ENCODE results near the gene TJP1. TPM values are rescaled to one million over a fixed set of nuclear protein-coding genes. Genes with fewer than 3 reads are reported as not detected.
"Not testable (repeated sequence)": the region's sequence is repeated elsewhere in the genome, so short reads cannot be mapped to it uniquely, and the experiment has no call there.

TJP1 gene
- polyA plus RNA-seq, 1 experiment, result 42.5 TPM

GRCh38 chr15:29734917-29735572 lies 87.2 kb downstream of the TJP1 start:
- DNase-seq (ENCODE audit: low read depth), result no peak
- ChIA-PET POLR2A (no interaction called here), CTCF (interaction anchor here (0.7 kb wide), 1 partner anchor 296 kb away, joined by 3 read pairs; no protein-coding TSS in a partner anchor)
- Histone ChIP-seq H3K27me3 (ENCODE audit: control insufficient read depth, insufficient read depth, low read length) (no peaks in the 10 kb centered on the region), H3K36me3 (ENCODE audit: control insufficient read depth, insufficient read depth, low read length) (peaks cover 4% of the 10 kb centered on the region; the same call in 1 of the 2 replicates), H3K4me3 (ENCODE audit: low read depth, low read length) (no peak overlapping the region)
- no peak for TF ChIP-seq CTCF (IDR thresholded peaks at IDR 0.05; ENCODE audit: insufficient read depth, low read depth, low read length)

- CTCF ChIA-PET, result no interaction called here
- H3K27me3 ChIP-seq (ENCODE audit: control insufficient read depth, insufficient read depth, low read length), result no peaks in the 10 kb centered on the region
- POLR2A ChIA-PET, result no interaction called here
- H3K4me3 ChIP-seq (ENCODE audit: low read depth, low read length), result no peak overlapping the region
- TF ChIP-seq CTCF (IDR thresholded peaks at IDR 0.05; ENCODE audit: insufficient read depth, low read depth, low read length), result no peak
- H3K36me3 ChIP-seq (ENCODE audit: control insufficient read depth, insufficient read depth, low read length), result no peaks in the 10 kb centered on the region; the same call in 1 of the 2 replicates
- DNase-seq (ENCODE audit: low read depth), result no peak
These were observed 90.4 kb downstream of the TJP1 start for GRCh38 chr15:29731865-29732264.

- H3K27me3 ChIP-seq (ENCODE audit: control insufficient read depth, insufficient read depth, low read length); CTCF ChIA-PET; H3K4me3 ChIP-seq (ENCODE audit: low read depth, low read length); DNase-seq (ENCODE audit: low read depth); POLR2A ChIA-PET; H3K36me3 ChIP-seq (ENCODE audit: control insufficient read depth, insufficient read depth, low read length): not testable (repeated sequence)
These were observed 91.8 kb downstream of the TJP1 start for GRCh38 chr15:29730471-29730870.

GRCh38 chr15:29728418-29728817 lies 93.8 kb downstream of the TJP1 start:
- ChIA-PET CTCF (interaction anchor here (1.4 kb wide), 1 partner anchor 18 kb away, joined by 3 read pairs; no protein-coding TSS in a partner anchor), POLR2A (no interaction called here)
- H3K27me3 ChIP-seq (ENCODE audit: control insufficient read depth, insufficient read depth, low read length), result no peaks in the 10 kb centered on the region
- H3K36me3 ChIP-seq (ENCODE audit: control insufficient read depth, insufficient read depth, low read length), result peaks cover 5% of the 10 kb centered on the region
- DNase-seq (ENCODE audit: low read depth), result no peak
- TF ChIP-seq CTCF (IDR thresholded peaks at IDR 0.05; ENCODE audit: insufficient read depth, low read depth, low read length), result no peak
- H3K4me3 ChIP-seq (ENCODE audit: low read depth, low read length), result no peak overlapping the region

GRCh38 chr15:29727871-29728270 lies 94.4 kb downstream of the TJP1 start:
- H3K36me3 ChIP-seq (ENCODE audit: control insufficient read depth, insufficient read depth, low read length), result peaks cover 7% of the 10 kb centered on the region
- no peak overlapping the region for H3K4me3 ChIP-seq (ENCODE audit: low read depth, low read length)
- no peaks in the 10 kb centered on the region for H3K27me3 ChIP-seq (ENCODE audit: control insufficient read depth, insufficient read depth, low read length)
- POLR2A ChIA-PET, result no interaction called here
- CTCF ChIA-PET, result interaction anchor here (1.4 kb wide), 1 partner anchor 19 kb away, joined by 3 read pairs; no protein-coding TSS in a partner anchor
- no peak for DNase-seq (ENCODE audit: low read depth)
- TF ChIP-seq CTCF (IDR thresholded peaks at IDR 0.05; ENCODE audit: insufficient read depth, low read depth, low read length), result no peak

- ChIA-PET CTCF (interaction anchor here (0.7 to 3.0 kb wide), 3 partner anchors 13 to 1069 kb away, joined by 3 to 13 read pairs (median 3); no protein-coding TSS in a partner anchor), POLR2A (no interaction called here)
- Histone ChIP-seq H3K36me3 (ENCODE audit: control insufficient read depth, insufficient read depth, low read length) (peaks cover 10% of the 10 kb centered on the region), H3K4me3 (ENCODE audit: low read depth, low read length) (no peak overlapping the region), H3K27me3 (ENCODE audit: control insufficient read depth, insufficient read depth, low read length) (no peaks in the 10 kb centered on the region)
- no peak for TF ChIP-seq CTCF (IDR thresholded peaks at IDR 0.05; ENCODE audit: insufficient read depth, low read depth, low read length)
- no peak for DNase-seq (ENCODE audit: low read depth)
These were observed 95.7 kb downstream of the TJP1 start for GRCh38 chr15:29726553-29726952.
